GM10847 (cell line): ENCODE data around the gene DGCR8.

Experiments used
- POLR2A ChIP-seq: IDR thresholded peaks from 2 replicates; pipeline ENCODE4 v1.6.1; 2011; ENCODE audit not compliant: insufficient read length; ENCODE audit errors: extremely low read depth

Gene DGCR8

GRCh38 chr22:20058989-20059770 is 20.9 kb upstream of the DGCR8 start:
- no peak for TF ChIP-seq POLR2A

DNA sequence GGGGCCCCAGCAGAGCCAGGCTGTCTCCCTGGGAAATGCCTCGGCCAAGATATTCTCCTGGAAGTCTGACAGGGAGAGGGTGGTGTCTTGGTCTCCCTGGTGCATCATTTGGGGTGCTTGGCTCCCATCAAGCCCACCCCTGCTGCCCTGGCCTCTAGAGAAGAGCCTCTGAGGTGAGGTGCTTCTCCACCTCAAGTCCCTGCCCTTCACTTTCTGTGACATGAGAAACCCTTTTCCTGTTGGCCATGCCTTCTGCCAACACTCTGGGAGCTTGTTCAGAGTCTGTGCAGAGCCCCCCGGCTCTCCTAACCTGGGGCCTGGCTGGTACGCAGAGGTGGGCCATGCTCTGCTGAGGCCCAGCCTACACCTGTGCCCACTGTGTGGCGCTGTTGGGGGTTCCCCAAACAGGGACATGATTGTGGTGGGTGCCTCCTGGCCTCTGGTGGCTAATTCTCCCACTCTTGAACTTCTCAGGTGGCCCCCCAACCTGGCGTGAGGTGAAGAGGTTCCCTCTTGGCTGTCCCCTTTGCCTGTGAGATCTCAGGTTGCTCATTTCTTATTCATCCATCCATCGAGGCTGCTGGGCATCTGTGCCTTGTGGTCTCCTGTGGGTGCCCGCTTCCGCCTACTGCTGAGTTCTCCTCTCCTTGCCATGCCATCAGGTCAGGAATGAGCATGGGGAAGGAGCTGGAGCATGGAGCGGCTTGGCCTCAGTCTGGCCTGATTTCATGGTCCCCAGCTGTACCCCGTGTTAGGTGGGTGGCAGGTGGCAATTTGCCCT is 19.2 kb upstream of the DGCR8 start:
- no peak for TF ChIP-seq POLR2A

GRCh38 chr22:20061481-20061861 is 18.6 kb upstream of the DGCR8 start:
- TF ChIP-seq POLR2A: no peak

DNA sequence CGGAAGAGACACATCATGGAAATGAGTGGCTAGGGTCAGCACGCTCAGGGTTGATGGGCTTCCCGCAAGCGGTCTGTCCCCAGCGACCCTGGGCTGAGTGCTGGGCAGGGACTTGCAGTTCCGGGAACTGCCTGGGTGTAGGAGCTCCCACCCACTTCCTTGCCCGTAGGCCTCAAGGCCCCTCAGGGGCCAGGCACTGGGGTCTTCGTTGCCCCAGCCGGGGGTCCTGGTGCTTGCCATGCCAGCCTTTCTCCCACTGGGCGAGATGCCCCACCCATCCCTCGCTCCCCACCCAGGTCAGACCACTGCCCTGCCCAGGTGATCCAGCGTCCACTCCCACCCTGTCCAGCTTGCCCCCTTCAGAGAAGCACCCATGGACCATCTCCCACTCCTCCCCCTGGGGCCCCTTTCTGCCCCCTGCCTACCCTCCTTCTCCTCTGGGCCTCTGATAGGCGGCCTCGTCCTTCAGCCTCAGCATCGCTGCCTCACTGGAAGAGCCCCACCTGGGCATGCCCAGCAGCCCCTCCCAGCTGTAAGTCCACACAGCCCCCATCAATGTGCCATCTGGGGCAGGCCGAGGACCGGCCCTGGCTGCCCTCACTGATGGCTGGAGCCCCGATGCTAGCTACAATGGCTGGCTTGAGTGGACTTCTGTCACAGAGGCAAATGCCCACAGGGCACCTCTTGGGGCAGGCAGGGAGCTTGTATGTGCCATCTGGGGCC is 17.8 kb upstream of the DGCR8 start:
- TF ChIP-seq POLR2A: no peak

GRCh38 chr22:20062766-20063083 is 17.3 kb upstream of the DGCR8 start:
- no peak for TF ChIP-seq POLR2A

- no peak for TF ChIP-seq POLR2A
Observed at GRCh38 chr22:20063271-20064139, 16.5 kb upstream of the DGCR8 start.

GRCh38 chr22:20064140-20064480 is 15.9 kb upstream of the DGCR8 start:
- no peak for TF ChIP-seq POLR2A

GRCh38 chr22:20064545-20065262 is 15.3 kb upstream of the DGCR8 start:
- TF ChIP-seq POLR2A: no peak

DNA sequence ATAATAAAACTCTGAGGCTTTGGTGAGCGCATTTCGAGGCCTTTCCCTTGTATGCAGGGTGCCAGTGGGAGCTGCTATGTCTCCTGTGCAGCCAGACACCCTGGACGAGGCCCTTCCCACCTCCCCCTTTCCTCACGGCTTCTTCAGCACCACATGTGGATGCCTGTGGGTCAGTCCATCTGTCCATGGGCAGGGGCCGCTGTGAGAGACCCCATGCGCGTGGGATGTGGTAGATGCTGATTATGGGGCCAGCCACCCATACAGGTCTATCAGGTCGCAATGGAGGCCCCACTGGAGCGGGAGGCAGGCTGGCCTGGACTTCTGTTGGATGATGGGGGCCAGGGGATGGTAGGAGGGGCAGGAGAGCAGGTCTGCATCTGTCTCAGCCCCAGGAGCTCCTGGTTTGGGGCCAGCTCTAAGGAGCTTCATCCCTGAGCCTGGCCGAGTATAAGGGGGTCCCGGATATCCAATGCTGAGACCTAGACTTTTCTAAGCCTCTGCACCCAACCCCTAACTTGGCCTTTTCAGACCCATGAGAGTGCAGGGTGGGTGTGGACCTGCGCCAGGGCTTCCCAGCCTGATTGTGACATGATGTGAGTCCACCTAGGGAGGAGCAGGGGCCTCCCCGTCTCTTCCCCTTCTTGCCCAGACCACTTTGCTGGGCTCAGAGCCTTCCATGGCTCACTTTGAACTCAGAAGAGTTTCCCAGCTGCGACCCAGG is 14.0 kb upstream of the DGCR8 start:
- no peak for TF ChIP-seq POLR2A

DNA sequence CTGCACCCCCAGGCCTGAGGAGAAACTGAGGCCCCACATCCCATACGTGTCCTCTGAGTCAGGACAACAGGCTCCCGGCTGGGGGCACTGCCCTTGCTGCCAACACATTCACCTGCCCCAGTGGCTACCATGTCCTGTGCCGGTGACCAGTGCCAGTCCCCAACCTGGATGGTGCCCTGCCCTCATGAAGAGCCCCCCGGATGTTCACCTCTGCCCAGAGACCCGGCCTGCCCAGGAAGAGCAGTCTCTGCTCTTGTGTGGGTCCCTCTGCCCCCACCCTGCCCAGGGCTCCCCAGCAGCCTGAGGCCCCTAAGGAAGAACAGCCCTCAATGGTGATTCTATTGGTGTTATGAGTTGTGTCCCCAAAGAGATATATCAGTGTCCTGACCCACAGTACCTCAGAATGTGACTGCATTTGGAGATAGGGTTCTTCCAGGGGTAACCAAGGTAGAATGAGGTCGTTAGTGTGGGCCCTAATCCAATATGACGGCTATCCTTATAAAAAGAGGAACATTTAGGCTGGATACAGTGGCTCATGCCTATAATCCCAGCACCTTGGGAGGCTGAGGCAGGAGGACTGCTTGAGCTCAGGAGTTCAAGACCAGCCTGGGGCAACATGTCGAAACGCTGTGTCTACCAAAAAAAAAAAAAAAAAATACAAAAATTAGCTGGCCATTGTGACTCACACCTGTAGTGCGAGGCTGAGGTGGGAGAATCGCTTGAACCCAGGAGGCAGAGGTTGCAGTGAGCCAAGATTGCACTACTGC is 13.2 kb upstream of the DGCR8 start:
- no peak for TF ChIP-seq POLR2A

GRCh38 chr22:20068640-20069039 is 11.4 kb upstream of the DGCR8 start:
- TF ChIP-seq POLR2A: no peak

DNA sequence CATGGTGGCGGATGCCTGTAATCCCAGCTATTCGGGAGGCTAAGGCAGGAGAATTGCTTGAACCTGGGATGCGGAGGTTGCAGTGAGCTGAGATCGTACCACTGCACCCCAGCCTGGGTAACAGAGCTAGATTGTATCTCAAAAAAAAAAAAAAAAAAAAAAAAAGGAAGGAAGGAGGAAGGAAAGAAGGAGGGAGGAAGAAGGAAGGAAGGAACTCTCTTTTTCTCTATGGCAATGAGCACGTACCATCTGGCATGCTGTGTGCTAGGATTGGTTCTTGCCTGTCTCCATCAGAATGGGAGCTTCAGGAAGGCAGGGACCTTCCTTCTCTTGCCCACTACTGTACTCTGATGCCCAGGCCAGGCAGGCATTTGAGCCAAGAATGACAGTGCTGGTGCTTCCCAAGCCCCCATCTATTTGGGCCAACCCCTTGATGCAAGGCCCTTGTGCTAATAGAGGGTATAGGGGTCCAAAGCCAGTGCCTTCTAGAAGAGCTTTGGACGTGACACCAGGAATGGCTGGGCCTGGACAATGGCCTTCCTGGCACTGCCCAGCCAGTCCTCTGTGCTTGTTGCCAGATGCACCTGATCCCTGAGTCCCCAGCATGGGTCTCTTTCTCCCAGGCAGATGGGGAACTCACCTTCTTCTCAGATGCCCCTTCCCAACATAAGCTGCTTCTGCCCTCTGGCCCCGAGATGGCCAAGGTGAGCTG is 10.6 kb upstream of the DGCR8 start:
- TF ChIP-seq POLR2A: no peak
